Activated CD4-positive, alpha-beta T cell treated with anti-CD3 and anti-CD28 coated beads, Interleukin-2, amount 50 U/mL, for 4 hours (primary cell): Measurements from ENCODE around the gene ATP8A1.

Source experiments
- DNase-seq, 2 experiments: peaks; one replicate each; pipeline ENCODE4 v3.0.0-alpha.2; 2020

The ATP8A1 gene

GRCh38 chr4:42646999-42647541 is 9.8 kb downstream of the ATP8A1 start:
- no peak for DNase-seq

GRCh38 chr4:42646013-42646784 is 10.7 kb downstream of the ATP8A1 start:
- no peak for DNase-seq

GRCh38 chr4:42644897-42645296 is 12.0 kb downstream of the ATP8A1 start:
- no peak for DNase-seq

- no peak for DNase-seq
Measured at GRCh38 chr4:42643685-42644084, 13.2 kb downstream of the ATP8A1 start.

- no peak for DNase-seq
Measured at GRCh38 chr4:42642845-42643615, 13.9 kb downstream of the ATP8A1 start.

- DNase-seq, result no peak
Measured at GRCh38 chr4:42642101-42642797, 14.7 kb downstream of the ATP8A1 start.

- no peak for DNase-seq
Measured at GRCh38 chr4:42641656-42642055, 15.2 kb downstream of the ATP8A1 start.

GRCh38 chr4:42641161-42641560 is 15.7 kb downstream of the ATP8A1 start:
- DNase-seq, result no peak

- no peak for DNase-seq
Measured at GRCh38 chr4:42640613-42641012, 16.3 kb downstream of the ATP8A1 start.

GRCh38 chr4:42638993-42639392 is 17.9 kb downstream of the ATP8A1 start:
- no peak for DNase-seq

GRCh38 chr4:42638321-42638720 is 18.6 kb downstream of the ATP8A1 start:
- no peak for DNase-seq

GRCh38 chr4:42637867-42638266 is 19.0 kb downstream of the ATP8A1 start:
- DNase-seq, result no peak

GRCh38 chr4:42637104-42637503 is 19.8 kb downstream of the ATP8A1 start:
- DNase-seq, result no peak

- DNase-seq, result no peak
Measured at GRCh38 chr4:42636645-42636949, 20.3 kb downstream of the ATP8A1 start.

- no peak for DNase-seq
Measured at GRCh38 chr4:42633605-42634388, 23.1 kb downstream of the ATP8A1 start.

GRCh38 chr4:42632653-42633382 is 24.1 kb downstream of the ATP8A1 start:
- DNase-seq, result no peak

GRCh38 chr4:42630908-42631307 is 26.0 kb downstream of the ATP8A1 start:
- DNase-seq, result no peak

- no peak for DNase-seq
Measured at GRCh38 chr4:42628740-42629139, 28.2 kb downstream of the ATP8A1 start.

GRCh38 chr4:42627885-42628646 is 28.8 kb downstream of the ATP8A1 start:
- peak; percentile 12 to 18 for DNase-seq

- DNase-seq, result no peak
Measured at GRCh38 chr4:42626629-42627146, 30.2 kb downstream of the ATP8A1 start.

- no peak for DNase-seq
Measured at GRCh38 chr4:42625329-42625728, 31.6 kb downstream of the ATP8A1 start.
